Dermis microvascular lymphatic vessel endothelial cell (primary cell): ENCODE measurements around the gene NPRL2. TPM values are rescaled to one million over a fixed set of nuclear protein-coding genes. Genes with fewer than 3 reads are reported as not detected.

Experiments
- DNase-seq, 2 donors: peaks; one replicate each; pipeline versions ENCODE4 v3.0.0 to v3.0.0-alpha.2; 2010; ENCODE audit warnings: low read depth in 2 of 2
- total RNA-seq: library from RNA; depleted of rRNA; stranded (reverse); fragments of >200 nt; gene quantifications from 2 replicates; pipeline ENCODE4 v1.2.1, GENCODE V29; 2014

The NPRL2 gene
- total RNA-seq, 1 donor from 2014 or later: 12.3 TPM

DNA sequence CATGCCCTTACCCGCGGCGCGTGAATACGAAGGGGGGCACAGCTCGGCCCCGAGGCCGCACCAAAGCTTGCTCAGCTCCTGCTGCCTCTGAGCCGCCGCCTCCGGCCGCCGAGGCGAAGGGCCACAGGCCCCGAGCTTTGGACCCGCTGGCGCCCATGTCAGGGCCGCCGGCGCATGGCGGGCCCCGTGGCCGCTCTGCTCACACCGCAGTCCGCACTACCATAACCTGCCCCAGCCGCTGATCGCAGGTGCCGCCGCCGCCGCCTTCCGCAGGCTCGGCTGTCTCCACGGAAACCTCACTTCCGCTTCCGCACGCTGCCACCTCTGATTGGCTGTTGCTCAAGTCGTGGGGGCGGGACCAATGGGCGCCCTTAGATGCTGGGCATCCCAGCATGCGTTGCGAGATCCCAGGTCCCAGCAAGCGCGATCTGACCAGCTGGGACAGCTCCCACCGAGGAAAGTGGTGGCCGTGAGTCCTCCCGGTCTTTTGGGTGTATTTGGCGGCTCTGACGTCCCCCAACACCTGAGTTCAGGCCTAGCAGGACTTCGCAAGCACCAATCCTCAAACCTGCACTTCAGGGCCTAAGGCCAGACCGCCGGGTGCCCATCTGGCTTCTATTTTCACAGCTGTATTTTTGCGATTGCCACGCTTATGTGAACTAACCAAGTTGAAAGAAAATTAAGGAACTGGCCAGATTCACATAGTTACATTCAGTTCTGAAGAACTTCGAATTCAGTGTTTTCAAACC is 22.5 kb downstream of the NPRL2 start, which contains the start of gene TUSC2:
Gene TUSC2 (minus strand): TSS at position 281 of the 749 bp plus-strand sequence. CDS start 124 bp downstream, at position 157.
- DNase-seq: peak; percentile 93 to 98

DNA sequence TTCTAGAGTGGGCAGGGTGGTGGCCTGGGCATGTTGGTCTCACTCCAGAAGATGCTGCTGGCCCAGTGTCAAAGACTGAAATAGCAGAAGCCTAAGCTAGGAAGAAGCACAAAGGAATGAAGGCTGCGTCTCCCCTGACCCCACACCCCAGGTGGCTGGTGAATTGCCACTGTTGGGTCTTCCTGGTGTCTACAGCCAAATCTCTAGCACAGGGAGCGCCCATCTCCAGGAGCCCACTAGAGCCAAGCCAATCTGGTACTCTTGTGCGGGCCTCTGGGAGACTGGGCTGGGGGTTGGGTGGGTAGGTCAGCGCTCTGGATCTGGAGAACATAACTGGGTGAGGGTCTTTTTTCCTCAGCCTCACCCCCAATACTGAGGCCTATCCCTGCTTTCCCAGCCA is 23.4 kb downstream of the NPRL2 start:
- no peak for DNase-seq

GRCh38 chr3:50326182-50326541 is 24.4 kb downstream of the NPRL2 start:
- no peak for DNase-seq

DNA sequence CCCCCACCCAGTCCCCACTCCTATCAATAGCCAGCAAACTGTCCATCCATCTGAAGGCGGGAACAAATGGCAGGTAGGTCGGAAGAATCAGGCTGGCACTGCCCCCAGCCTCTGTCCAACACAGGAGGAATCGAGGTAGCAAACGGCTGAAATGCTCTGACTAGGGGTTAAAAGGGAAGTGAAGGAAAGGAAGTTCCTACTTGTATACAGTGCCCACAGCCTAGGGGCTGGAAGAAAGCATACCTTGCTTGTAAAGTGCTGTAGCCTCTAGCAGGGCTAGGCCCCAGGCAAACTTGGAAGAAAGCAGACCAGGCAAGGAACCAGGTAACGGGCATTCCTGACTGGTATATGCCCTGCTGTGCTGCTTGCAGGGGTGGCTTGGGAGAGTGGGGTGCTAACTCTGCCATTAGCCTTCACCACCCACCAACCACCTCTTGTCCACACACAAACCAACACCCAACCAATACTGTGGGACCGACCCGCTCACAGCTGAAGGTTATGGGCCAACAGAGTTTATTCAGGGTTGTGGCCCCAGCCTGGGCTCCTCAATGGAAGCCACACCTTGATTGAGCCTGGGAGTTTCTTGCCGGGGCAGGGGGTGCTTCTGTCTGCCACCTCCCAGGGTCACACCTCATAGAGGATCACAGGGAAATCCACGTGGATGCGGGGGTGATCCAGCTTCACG is 24.9 kb downstream of the NPRL2 start:
- no peak for DNase-seq

- no peak for DNase-seq
Measured at GRCh38 chr3:50325113-50325480, 25.5 kb downstream of the NPRL2 start.

- DNase-seq: peak; percentile 83 to 87
Measured at GRCh38 chr3:50324351-50325112, 26.0 kb downstream of the NPRL2 start.

- DNase-seq: peak; percentile 95 to 96
Measured at GRCh38 chr3:50323614-50324199, 26.9 kb downstream of the NPRL2 start.

- peak; percentile 90 to 98 for DNase-seq
Measured at GRCh38 chr3:50323092-50323600, 27.4 kb downstream of the NPRL2 start.

DNA sequence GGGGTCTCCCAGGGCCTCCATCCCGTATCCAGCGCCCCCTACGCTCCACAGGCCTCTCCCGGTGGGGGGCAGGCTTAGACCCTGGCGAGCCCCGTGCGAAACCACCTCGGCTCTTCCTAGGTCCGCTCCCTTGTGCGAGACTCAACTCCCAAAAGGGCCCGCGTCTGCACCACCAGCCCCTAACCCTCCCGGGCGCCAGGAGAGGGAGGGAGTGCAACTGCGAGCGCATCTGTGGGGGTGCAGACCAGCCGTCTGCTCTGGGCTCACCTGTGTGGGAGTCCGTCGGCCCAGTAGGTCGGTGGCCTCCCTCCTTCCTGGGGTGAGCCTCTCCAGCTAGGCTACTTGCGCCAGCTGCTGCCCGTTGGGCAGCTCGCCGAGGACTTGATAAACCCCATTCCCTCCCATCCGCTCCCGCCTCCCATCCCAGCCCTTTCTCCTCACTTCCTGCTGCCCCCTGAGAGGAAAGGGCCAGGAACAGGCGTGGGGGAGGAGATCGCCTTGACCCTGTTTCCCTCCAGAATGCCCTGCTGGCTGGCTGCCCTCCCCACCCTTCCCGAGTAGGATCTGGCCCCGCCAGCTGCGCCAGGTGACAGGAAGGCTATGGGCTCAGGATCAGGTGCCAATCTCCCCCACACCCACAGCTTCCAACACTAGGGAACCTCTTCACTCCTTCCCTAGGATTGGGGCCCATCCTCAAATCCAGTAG is 28.0 kb downstream of the NPRL2 start, which contains the start of gene HYAL2:
Gene HYAL2 (minus strand): TSS at position 360 of the 706 bp plus-strand sequence. CDS start 2,256 bp downstream, outside the sequence.
- DNase-seq: peak; percentile 85 to 86

GRCh38 chr3:50322115-50322385 is 28.5 kb downstream of the NPRL2 start:
- DNase-seq: no peak

GRCh38 chr3:50321336-50322114 is 29.1 kb downstream of the NPRL2 start:
- peak; percentile 70 to 91 for DNase-seq

DNA sequence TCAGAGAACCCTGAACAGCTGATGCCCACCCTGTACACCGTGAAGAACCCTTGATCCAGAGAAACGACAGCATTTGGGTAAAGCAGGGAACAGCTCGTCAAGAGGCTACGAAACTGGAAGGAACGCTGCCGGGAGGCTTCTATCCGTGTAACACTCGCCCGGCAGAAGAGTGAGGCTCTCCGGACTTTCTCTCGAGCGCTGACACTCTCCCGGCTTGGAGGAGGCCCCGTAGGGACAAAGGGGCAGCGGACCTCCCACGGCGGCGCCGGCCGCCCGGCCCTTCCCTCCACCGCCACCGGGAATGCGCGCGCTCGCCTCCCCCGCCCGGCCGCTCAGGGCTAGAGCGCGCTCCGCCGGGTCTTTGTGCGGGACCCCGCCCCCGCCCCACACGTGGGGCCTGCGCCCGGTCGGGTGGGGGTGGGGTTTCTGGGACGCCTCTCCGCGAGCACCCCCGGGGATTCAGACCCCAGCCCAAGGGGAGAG is 29.7 kb downstream of the NPRL2 start:
- DNase-seq: peak in 1 of 2 donors; percentile 76

DNA sequence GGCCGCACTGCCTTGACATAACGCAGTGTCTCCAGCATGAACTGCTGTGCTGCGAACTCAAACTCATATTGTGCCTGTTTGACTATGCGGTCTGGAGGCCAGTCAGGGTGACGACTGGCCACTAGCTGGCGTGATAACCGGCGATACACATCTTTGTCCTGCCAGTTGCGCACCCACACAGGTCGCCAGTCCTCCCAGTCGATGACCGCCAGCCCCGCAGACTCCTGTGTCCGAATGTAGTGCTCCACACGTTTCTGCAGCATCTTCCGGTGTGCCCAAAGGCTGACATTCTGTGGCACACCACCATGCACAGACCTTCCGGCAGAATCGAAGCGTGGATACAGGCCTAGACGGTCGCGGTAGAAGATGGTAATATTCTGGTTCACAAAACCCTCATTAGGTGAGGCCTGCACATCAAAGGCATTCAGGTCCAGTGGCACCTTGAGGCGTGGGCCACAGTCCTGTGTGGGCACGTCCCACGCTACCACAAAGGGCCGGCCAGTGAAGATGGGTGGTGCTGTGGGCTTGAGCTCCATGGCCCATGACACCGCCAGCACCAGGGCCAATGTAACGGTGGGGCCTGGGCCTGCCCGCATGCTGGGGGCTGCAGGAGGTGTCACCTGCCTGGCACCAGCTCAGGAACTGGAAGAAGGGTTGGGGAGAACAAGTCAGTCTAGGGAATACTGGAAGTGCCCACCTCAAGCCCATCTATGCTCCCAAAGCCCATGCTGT is 30.5 kb downstream of the NPRL2 start:
- peak in 1 of 2 donors; percentile 60 for DNase-seq

- DNase-seq: no peak
Measured at GRCh38 chr3:50319181-50319893, 31.2 kb downstream of the NPRL2 start.

GRCh38 chr3:50318615-50319014 is 32.0 kb downstream of the NPRL2 start:
- DNase-seq: no peak

DNA sequence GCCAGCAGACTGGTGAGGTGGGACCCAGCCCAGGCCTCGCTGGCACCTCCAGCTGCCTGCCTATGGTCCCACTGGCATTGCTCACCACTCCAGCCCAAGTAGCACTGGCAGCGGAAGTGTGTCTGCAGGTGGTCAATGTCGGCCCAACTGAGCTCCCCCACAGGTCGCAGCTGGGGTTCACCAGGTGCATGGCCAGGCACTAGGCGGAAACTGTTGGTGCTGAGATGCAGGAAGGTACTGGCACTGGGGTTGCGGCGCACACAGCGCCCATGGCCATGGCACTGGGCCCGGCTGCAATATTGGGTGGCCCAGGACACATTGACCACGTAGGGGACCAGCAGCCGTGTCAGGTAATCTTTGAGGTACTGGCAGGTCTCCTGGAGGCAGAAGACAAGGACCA is 32.4 kb downstream of the NPRL2 start:
- no peak for DNase-seq

- DNase-seq: no peak
Measured at GRCh38 chr3:50317300-50317699, 33.3 kb downstream of the NPRL2 start.

- peak in 1 of 2 donors; percentile 62 for DNase-seq
Measured at GRCh38 chr3:50316657-50317242, 33.8 kb downstream of the NPRL2 start.
